ENCODE results near the gene CD83. TPM values are rescaled to one million over a fixed set of nuclear protein-coding genes. Genes with fewer than 3 reads are reported as not detected.

The CD83 gene
- polyA plus RNA-seq, 1 donor (not counting 4 experiments of a cell fraction or from before 2014, with no cell fraction given), result 3.4 TPM

DNA sequence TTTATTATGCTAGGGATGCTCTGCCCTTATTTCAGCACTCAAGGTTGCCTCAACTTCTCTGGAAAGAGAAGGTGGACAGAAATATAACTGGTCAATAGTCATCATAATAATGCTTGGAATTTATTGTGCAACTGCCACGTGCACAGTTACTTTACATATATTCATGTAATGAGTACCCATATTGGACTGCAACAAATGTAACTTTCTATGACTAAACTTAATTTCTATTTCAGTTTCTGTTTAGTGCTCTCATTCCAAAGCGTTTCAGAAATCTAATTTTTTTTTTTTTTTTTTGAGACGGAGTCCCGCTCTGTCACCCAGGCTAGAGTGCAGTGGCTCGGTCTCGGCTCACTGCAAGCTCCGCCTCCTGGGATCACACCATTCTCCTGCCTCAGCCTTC, 28.3 kb upstream of the CD83 start:
- Histone ChIP-seq H3K79me2 (ENCODE audit: control insufficient read depth, insufficient read depth, low read length) (no peaks in the 10 kb centered on the region), H3K9me1 (ENCODE audit: control insufficient read depth, extremely low read depth, insufficient read depth, low read length) (no peaks in the 10 kb centered on the region), H3K4me1 (ENCODE audit: control insufficient read depth, extremely low read depth, insufficient read depth, low read length) (peaks cover 22% of the 10 kb centered on the region), H2AFZ (ENCODE audit: control insufficient read depth, low read length) (no peak overlapping the region), H4K20me1 (ENCODE audit: control insufficient read depth, extremely low read depth, insufficient read depth, low read length) (no peaks in the 10 kb centered on the region), H3K36me3 (ENCODE audit: control insufficient read depth in 2 of 2, extremely low read depth in 1 of 2, insufficient read depth in 2 of 2, low read length in 2 of 2) (no peaks in the 10 kb centered on the region), H3K4me3 (ENCODE audit: control insufficient read depth in 2 of 3, extremely low read depth in 1 of 3, insufficient read depth in 2 of 3, low read depth in 1 of 3, low read length in 3 of 3) (no peak overlapping the region), H3K9me3 (ENCODE audit: control insufficient read depth, low read depth, low read length) (no peaks in the 10 kb centered on the region), H3K4me2 (ENCODE audit: control insufficient read depth, extremely low read depth, insufficient read depth, low read depth, low read length) (no peak overlapping the region), H3K27ac (ENCODE audit: control insufficient read depth, insufficient read depth, low read length) (no peak overlapping the region), H3K9ac (ENCODE audit: control insufficient read depth, extremely low read depth, insufficient read depth, low read length) (no peak overlapping the region), H3K27me3 (ENCODE audit: control insufficient read depth, extremely low read depth, insufficient read depth, low read length) (no peaks in the 10 kb centered on the region)
- dilution Hi-C loops (cut with MboI; ENCODE audit: extremely low pct_ligation_motif_present, low sequenced_read_pairs), result no loop called here
- DNase-seq (ENCODE audit: low read depth, low spot score), result no peak
- no peak for FAIRE-seq
- TF ChIP-seq CTCF (optimal IDR thresholded peaks at IDR 0.05 in 1 of 3, IDR thresholded peaks at IDR 0.05 in 1 of 3, conservative IDR thresholded peaks at IDR 0.05 in 1 of 3; ENCODE audit: extremely low read depth in 1 of 3, insufficient read depth in 2 of 3, low read length in 3 of 3) (no peak), EZH2 (IDR thresholded peaks at IDR 0.05; ENCODE audit: low read length) (no peak)

GRCh38 chr6:14091339-14091978, 26.1 kb upstream of the CD83 start:
- H3K9me3 ChIP-seq (ENCODE audit: control insufficient read depth, low read depth, low read length), result no peaks in the 10 kb centered on the region
- TF ChIP-seq CTCF (optimal IDR thresholded peaks at IDR 0.05 in 1 of 3, IDR thresholded peaks at IDR 0.05 in 1 of 3, conservative IDR thresholded peaks at IDR 0.05 in 1 of 3; ENCODE audit: extremely low read depth in 1 of 3, insufficient read depth in 2 of 3, low read length in 3 of 3) (no peak), EZH2 (IDR thresholded peaks at IDR 0.05; ENCODE audit: low read length) (no peak)
- H3K36me3 ChIP-seq (ENCODE audit: control insufficient read depth in 2 of 2, extremely low read depth in 1 of 2, insufficient read depth in 2 of 2, low read length in 2 of 2), result no peaks in the 10 kb centered on the region
- no peak for DNase-seq (ENCODE audit: low read depth, low spot score)
- no peak overlapping the region for H2AFZ ChIP-seq (ENCODE audit: control insufficient read depth, low read length)
- H3K9ac ChIP-seq (ENCODE audit: control insufficient read depth, extremely low read depth, insufficient read depth, low read length), result no peak overlapping the region
- H3K4me2 ChIP-seq (ENCODE audit: control insufficient read depth, extremely low read depth, insufficient read depth, low read depth, low read length), result no peak overlapping the region
- no peaks in the 10 kb centered on the region for H3K27me3 ChIP-seq (ENCODE audit: control insufficient read depth, extremely low read depth, insufficient read depth, low read length)
- dilution Hi-C loops (cut with MboI; ENCODE audit: extremely low pct_ligation_motif_present, low sequenced_read_pairs), result no loop called here
- no peaks in the 10 kb centered on the region for H4K20me1 ChIP-seq (ENCODE audit: control insufficient read depth, extremely low read depth, insufficient read depth, low read length)
- no peaks in the 10 kb centered on the region for H3K79me2 ChIP-seq (ENCODE audit: control insufficient read depth, insufficient read depth, low read length)
- no peak overlapping the region for H3K4me3 ChIP-seq (ENCODE audit: control insufficient read depth in 2 of 3, extremely low read depth in 1 of 3, insufficient read depth in 2 of 3, low read depth in 1 of 3, low read length in 3 of 3)
- no peak overlapping the region for H3K27ac ChIP-seq (ENCODE audit: control insufficient read depth, insufficient read depth, low read length)
- no peak for FAIRE-seq
- peaks cover 17% of the 10 kb centered on the region for H3K4me1 ChIP-seq (ENCODE audit: control insufficient read depth, extremely low read depth, insufficient read depth, low read length)
- H3K9me1 ChIP-seq (ENCODE audit: control insufficient read depth, extremely low read depth, insufficient read depth, low read length), result no peaks in the 10 kb centered on the region

Data from keratinocyte (primary cell).